Colonic mucosa (tissue), 4 donors: Measurements from ENCODE around the gene BBX. TPM values are rescaled to one million over a fixed set of nuclear protein-coding genes. Genes with fewer than 3 reads are reported as not detected.

Experiments
- DNase-seq: peaks from one replicate; pipeline ENCODE4 v3.0.0-alpha.2; 2020
- H3K27ac ChIP-seq: fragments of 200-600 bp; one replicate; pipeline ENCODE4 v1.8.0; 2021
- H3K27me3 ChIP-seq: fragments of 200-600 bp; one replicate; pipeline ENCODE4 v1.8.0; 2021
- H3K36me3 ChIP-seq: fragments of 200-600 bp; one replicate; pipeline ENCODE4 v1.8.0; 2021
- H3K4me1 ChIP-seq: fragments of 200-600 bp; one replicate; pipeline ENCODE4 v1.8.0; 2021; ENCODE audit warnings: mild to moderate bottlenecking
- H3K4me3 ChIP-seq: fragments of 200-600 bp; one replicate; pipeline ENCODE4 v1.8.0; 2021
- H3K9ac ChIP-seq, 2 donors: one replicate each; pipeline ENCODE4 v1.7.0; 2013; ENCODE audit warnings: control low read depth in 2 of 2, low read depth in 2 of 2, low read length in 2 of 2
- H3K9me3 ChIP-seq: fragments of 200-600 bp; one replicate; pipeline ENCODE4 v1.8.0; 2021
- CTCF ChIP-seq: fragments of 200-600 bp; IDR thresholded peaks from one replicate; pipeline ENCODE4 v1.8.0; 2022; ENCODE audit warnings: antibody characterized with exemption, mild to moderate bottlenecking
- intact Hi-C: fragments of 100-400 bp; cut with DNase I; formaldehyde crosslinking; loops from one replicate; pipeline ENCODE4 v1.14.1; 2022
- total RNA-seq, 2 donors: library from RNA; stranded (reverse); fragmentation: NEBNext Ultra II Directional in 1 of 2; extraction: Animal tissue kit (Norgen Biotek cat#: 25700) in 1 of 2; gene quantifications; one replicate each; pipeline ENCODE4 v1.2.1, GENCODE V29; 2021
- donor health status: healthy.
- donor health status: DM: no; HTN: no; CAD: no.
- donor health status: DM: no; HTN: no; CAD: no.

The BBX gene
- total RNA-seq, 2 donors from 2014 or later, result 21.5 to 44.3 TPM

- intact Hi-C loops, result no loop called here
- no peaks in the 10 kb centered on the region for H3K9me3 ChIP-seq
- H3K27ac ChIP-seq, result no peak overlapping the region
- H3K36me3 ChIP-seq, result no peaks in the 10 kb centered on the region
- H3K27me3 ChIP-seq, result no peaks in the 10 kb centered on the region
- H3K4me1 ChIP-seq, result no peaks in the 10 kb centered on the region
- H3K4me3 ChIP-seq, result no peak overlapping the region
- H3K9ac ChIP-seq, result no peak overlapping the region
- TF ChIP-seq CTCF, result no peak
- DNase-seq, result no peak
Measured at GRCh38 chr3:107588217-107588616, 65.5 kb downstream of the BBX start.

GRCh38 chr3:107589454-107589853 lies 66.7 kb downstream of the BBX start:
- Histone ChIP-seq H3K4me1 (no peaks in the 10 kb centered on the region), H3K9ac (no peak overlapping the region), H3K27me3 (no peaks in the 10 kb centered on the region), H3K4me3 (no peak overlapping the region), H3K27ac (no peak overlapping the region), H3K9me3 (no peaks in the 10 kb centered on the region), H3K36me3 (no peaks in the 10 kb centered on the region)
- no peak for TF ChIP-seq CTCF
- no peak for DNase-seq
- intact Hi-C loops, result no loop called here

- Histone ChIP-seq H3K4me3 (no peak overlapping the region), H3K9ac (no peak overlapping the region), H3K4me1 (no peaks in the 10 kb centered on the region), H3K27ac (no peak overlapping the region), H3K36me3 (no peaks in the 10 kb centered on the region), H3K27me3 (no peaks in the 10 kb centered on the region), H3K9me3 (no peaks in the 10 kb centered on the region)
- DNase-seq, result no peak
- TF ChIP-seq CTCF, result no peak
- intact Hi-C loops, result no loop called here
Measured at GRCh38 chr3:107590786-107591185, 68.0 kb downstream of the BBX start.

GRCh38 chr3:107592073-107592472 lies 69.3 kb downstream of the BBX start:
- intact Hi-C loops, result no loop called here
- no peaks in the 10 kb centered on the region for H3K27me3 ChIP-seq
- DNase-seq, result no peak
- H3K4me1 ChIP-seq, result no peaks in the 10 kb centered on the region
- H3K36me3 ChIP-seq, result no peaks in the 10 kb centered on the region
- H3K9ac ChIP-seq, result no peak overlapping the region
- no peak for TF ChIP-seq CTCF
- H3K27ac ChIP-seq, result no peak overlapping the region
- H3K4me3 ChIP-seq, result no peak overlapping the region
- H3K9me3 ChIP-seq, result no peaks in the 10 kb centered on the region

GRCh38 chr3:107594870-107595269 lies 72.1 kb downstream of the BBX start:
- Histone ChIP-seq H3K4me1 (no peaks in the 10 kb centered on the region), H3K27me3 (no peaks in the 10 kb centered on the region), H3K36me3 (no peaks in the 10 kb centered on the region), H3K9ac (no peak overlapping the region), H3K4me3 (no peak overlapping the region), H3K9me3 (no peaks in the 10 kb centered on the region), H3K27ac (no peak overlapping the region)
- DNase-seq, result no peak
- intact Hi-C loops, result no loop called here
- no peak for TF ChIP-seq CTCF

GRCh38 chr3:107596639-107597038 lies 73.9 kb downstream of the BBX start:
- no peaks in the 10 kb centered on the region for H3K27me3 ChIP-seq
- H3K4me3 ChIP-seq, result no peak overlapping the region
- H3K9me3 ChIP-seq, result no peaks in the 10 kb centered on the region
- no peak for DNase-seq
- no peaks in the 10 kb centered on the region for H3K36me3 ChIP-seq
- H3K9ac ChIP-seq, result no peak overlapping the region
- H3K4me1 ChIP-seq, result no peaks in the 10 kb centered on the region
- intact Hi-C loops, result no loop called here
- no peak overlapping the region for H3K27ac ChIP-seq
- TF ChIP-seq CTCF, result no peak
